Thoracic aorta (tissue), 2 donors: ENCODE results near the gene GFER. TPM values are rescaled to one million over a fixed set of nuclear protein-coding genes. Genes with fewer than 3 reads are reported as not detected.

ENCODE experiments used
- ATAC-seq: fragments of 150-250 bp; one replicate; pipeline ENCODE4 v1.8.0; 2017; ENCODE audit warnings: low read depth; ENCODE audit not compliant: insufficient number of reproducible peaks, low FRiP score
- DNase-seq: peaks from one replicate; pipeline ENCODE4 v3.0.0-alpha.2; 2020; ENCODE audit warnings: low spot score
- H3K27ac ChIP-seq, 2 donors: fragments of 200-600 bp; sonication (generic); 1 replicate in 1 of 2; 2 replicates in 1 of 2; pipeline ENCODE4 v1.5.1; 2016; ENCODE audit warnings: mild to moderate bottlenecking in 2 of 2, moderate library complexity in 2 of 2
- H3K27me3 ChIP-seq: fragments of 200-600 bp; sonication (generic); replicated peaks from 2 replicates; pipeline ENCODE4 v1.6.0; 2016; ENCODE audit warnings: mild to moderate bottlenecking; ENCODE audit not compliant: insufficient read depth
- H3K36me3 ChIP-seq: fragments of 200-600 bp; sonication (generic); one replicate; pipeline ENCODE4 v1.5.1; 2016
- H3K4me1 ChIP-seq, 2 donors: fragments of 200-600 bp; sonication (generic); 1 replicate in 1 of 2; 2 replicates in 1 of 2; pipeline versions ENCODE4 v1.5.1 to v1.6.0; 2016; ENCODE audit warnings: low read depth in 2 of 2, mild to moderate bottlenecking in 1 of 2; ENCODE audit not compliant: control insufficient read depth in 1 of 2
- H3K4me3 ChIP-seq: fragments of 200-600 bp; sonication (generic); 2 replicates; pipeline ENCODE4 v1.5.1; 2016; ENCODE audit warnings: mild to moderate bottlenecking
- H3K9me3 ChIP-seq: fragments of 200-600 bp; sonication (generic); 2 replicates; pipeline ENCODE4 v1.5.1; 2016
- CTCF ChIP-seq: fragments of 200-600 bp; sonication (generic); IDR thresholded peaks from one replicate; pipeline ENCODE4 v1.5.1; 2019; ENCODE audit warnings: antibody characterized with exemption
- total RNA-seq, 2 donors: library from RNA; depleted of rRNA; stranded (reverse); fragments of >200 nt; gene quantifications; one replicate each; pipeline versions ENCODE4 v1.1.0 to v1.2.3, GENCODE V29; 2016

GFER gene
- total RNA-seq, 2 donors from 2014 or later = 12.4 to 14.6 TPM

DNA sequence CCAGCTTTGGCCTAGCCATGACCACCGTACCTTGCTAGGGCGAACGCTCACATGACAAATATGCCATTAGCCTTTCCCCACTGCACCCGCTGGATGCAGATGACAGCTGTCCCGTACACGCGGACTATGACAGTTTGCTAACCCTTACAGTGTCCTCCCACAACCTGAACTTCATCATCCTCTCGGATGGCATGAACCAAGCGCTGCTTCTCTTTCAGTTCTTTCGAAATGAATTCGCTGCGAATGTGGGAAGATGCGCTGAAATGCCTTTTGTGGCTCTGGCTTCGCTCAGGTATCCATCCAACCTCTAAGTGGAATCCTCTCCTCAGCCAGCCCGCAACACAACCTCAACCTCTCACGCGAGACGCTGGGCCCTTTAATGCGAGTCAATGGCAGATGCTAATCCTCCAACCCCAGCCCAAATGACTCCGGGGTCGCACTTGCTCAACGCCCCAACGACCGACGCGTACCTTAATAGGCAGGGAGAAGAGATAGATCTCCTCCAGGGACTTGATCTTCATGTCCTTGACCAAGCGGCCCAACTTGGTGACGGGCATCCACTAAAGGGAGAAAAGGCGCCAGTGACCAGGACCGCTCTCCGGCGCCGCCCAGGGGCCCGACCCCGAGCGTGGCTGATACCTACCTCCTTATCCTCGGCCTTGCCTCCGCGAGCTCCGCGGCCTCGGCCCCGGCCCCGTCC, 20.0 kb upstream of the GFER start:
- Histone ChIP-seq H3K27ac (peak overlapping the region; percentile 96 to 97), H3K27me3 (no peaks in the 10 kb centered on the region), H3K9me3 (no peaks in the 10 kb centered on the region), H3K4me3 (peak overlapping the region; percentile 92), H3K4me1 (peaks cover 12 to 24% of the 10 kb centered on the region in 2 donors), H3K36me3 (peaks cover 18% of the 10 kb centered on the region)
- ATAC-seq (peak; percentile 5), DNase-seq (no peak)
- TF ChIP-seq CTCF = no peak

DNA sequence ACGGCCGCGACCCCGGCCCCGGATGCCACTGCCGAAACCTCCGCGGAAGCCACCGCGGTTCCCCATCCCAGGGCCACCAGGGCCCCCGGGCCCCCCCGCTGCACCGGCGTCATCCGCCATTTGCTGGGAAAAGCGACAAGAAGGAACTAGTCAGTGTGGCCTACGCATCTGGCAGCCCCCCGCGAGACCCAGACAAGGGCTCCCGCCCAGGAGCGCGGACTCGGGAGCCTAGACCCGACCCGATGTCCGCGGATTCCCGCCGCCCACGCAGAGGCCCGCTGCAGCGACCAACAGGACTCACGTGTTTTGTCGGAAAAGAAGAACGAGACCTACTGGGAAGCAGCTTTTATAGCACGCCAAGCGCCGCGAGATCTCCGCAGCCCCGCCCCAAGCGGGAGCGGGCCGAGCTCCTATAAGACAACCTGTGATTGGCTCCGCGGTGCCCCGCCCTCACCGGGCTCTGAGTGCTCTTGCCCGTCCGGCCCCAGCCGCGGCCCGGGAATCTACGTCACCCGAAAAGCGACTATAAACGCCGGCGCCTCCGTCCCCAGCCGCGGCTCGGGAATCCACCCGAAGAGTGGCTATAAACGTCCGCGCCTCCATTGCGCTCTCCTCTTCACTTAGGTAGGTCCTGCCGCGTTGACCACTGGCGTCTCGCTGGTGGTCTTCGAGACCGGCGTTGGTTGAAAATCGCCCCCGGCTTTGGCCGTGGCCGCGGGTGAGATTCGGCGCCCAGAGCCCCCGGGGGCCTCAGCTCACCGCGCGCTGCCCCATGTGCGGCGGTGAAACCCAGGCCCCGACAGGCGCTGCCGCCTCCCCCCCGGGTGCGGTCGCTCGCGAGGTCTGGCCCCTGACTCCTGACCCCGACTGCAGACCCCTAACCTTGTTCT, 19.2 kb upstream of the GFER start, which contains the start of gene RPS2:
RPS2 (minus strand) TSS at position 321 of the 890 bp plus-strand sequence; CDS start at position 120, 201 bp downstream.
- ATAC-seq = peak; percentile 94

GRCh38 chr16:1965396-1966001, 18.5 kb upstream of the GFER start:
- peak overlapping the region; percentile 96 to 97 for H3K27ac ChIP-seq
- H3K27me3 ChIP-seq = no peaks in the 10 kb centered on the region
- peaks cover 9 to 15% of the 10 kb centered on the region in 2 donors for H3K4me1 ChIP-seq
- no peaks in the 10 kb centered on the region for H3K9me3 ChIP-seq
- no peak for DNase-seq
- peak overlapping the region; percentile 92 for H3K4me3 ChIP-seq
- ATAC-seq = no peak
- TF ChIP-seq CTCF = no peak
- peaks cover 18% of the 10 kb centered on the region for H3K36me3 ChIP-seq

More for the DNA sequence above, 19.2 kb upstream of the GFER start, which contains the start of gene RPS2:
- H3K4me3 ChIP-seq = peak within 1 kb of the TSS; percentile 92
- H3K27ac ChIP-seq = peak within 1 kb of the TSS; percentile 96 to 97
- no peaks in the 10 kb centered on the region for H3K27me3 ChIP-seq
- H3K9me3 ChIP-seq = no peaks in the 10 kb centered on the region
- peaks cover 12 to 23% of the 10 kb centered on the region in 2 donors for H3K4me1 ChIP-seq
- TF ChIP-seq CTCF = no peak
- H3K36me3 ChIP-seq = peaks cover 18% of the 10 kb centered on the region
- DNase-seq = peak; percentile 99

- Histone ChIP-seq H3K27ac (peak within 1 kb of the TSS; percentile 96 to 97), H3K27me3 (no peaks in the 10 kb centered on the region), H3K9me3 (no peaks in the 10 kb centered on the region), H3K36me3 (peaks cover 15% of the 10 kb centered on the region), H3K4me1 (peaks cover 13 to 17% of the 10 kb centered on the region in 2 donors), H3K4me3 (peak within 1 kb of the TSS; percentile 92)
- no peak for TF ChIP-seq CTCF
- no peak for DNase-seq
- ATAC-seq = no peak
Measured at GRCh38 chr16:1966460-1966859, 17.5 kb upstream of the GFER start, which contains the start of gene RNF151. RNF151 (plus strand) TSS chr16:1966856; CDS start chr16:1966882, 26 bp downstream.
